NCI-H524 (cell line): ENCODE measurements around the gene CSK.

Source experiments
- DNase-seq, 2 experiments: peaks; one replicate each; lab custom pipeline; 2025; lab: John Stamatoyannopoulos, UW

Gene CSK

DNA sequence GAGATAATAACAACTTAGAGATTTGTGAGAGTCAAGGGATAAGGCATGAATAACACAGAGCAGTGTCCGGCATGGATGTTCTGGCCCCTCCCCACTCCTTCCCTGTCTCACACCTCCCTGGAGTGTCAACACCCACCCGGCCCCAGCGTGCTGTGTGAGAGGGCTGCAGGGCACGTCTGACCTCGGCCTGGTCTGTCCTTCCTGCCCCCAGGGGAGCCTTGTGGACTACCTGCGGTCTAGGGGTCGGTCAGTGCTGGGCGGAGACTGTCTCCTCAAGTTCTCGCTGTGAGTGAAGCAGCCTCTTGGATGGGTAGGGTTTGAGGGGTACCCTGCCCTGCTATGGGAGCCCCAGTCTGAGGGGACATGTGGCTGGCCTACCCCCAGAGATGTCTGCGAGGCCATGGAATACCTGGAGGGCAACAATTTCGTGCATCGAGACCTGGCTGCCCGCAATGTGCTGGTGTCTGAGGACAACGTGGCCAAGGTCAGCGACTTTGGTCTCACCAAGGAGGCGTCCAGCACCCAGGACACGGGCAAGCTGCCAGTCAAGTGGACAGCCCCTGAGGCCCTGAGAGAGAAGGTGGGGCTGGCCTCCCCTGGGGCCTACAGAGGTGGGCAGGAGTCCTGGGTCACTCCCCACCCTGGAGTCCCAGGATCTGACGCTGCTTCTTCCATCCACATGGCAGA lies 19.6 kb downstream of the CSK start:
- no peak for DNase-seq

DNA sequence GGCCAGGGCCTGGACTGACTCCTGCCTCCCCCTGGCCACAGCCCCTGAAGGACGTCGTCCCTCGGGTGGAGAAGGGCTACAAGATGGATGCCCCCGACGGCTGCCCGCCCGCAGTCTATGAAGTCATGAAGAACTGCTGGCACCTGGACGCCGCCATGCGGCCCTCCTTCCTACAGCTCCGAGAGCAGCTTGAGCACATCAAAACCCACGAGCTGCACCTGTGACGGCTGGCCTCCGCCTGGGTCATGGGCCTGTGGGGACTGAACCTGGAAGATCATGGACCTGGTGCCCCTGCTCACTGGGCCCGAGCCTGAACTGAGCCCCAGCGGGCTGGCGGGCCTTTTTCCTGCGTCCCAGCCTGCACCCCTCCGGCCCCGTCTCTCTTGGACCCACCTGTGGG lies 20.4 kb downstream of the CSK start:
- no peak for DNase-seq

DNA sequence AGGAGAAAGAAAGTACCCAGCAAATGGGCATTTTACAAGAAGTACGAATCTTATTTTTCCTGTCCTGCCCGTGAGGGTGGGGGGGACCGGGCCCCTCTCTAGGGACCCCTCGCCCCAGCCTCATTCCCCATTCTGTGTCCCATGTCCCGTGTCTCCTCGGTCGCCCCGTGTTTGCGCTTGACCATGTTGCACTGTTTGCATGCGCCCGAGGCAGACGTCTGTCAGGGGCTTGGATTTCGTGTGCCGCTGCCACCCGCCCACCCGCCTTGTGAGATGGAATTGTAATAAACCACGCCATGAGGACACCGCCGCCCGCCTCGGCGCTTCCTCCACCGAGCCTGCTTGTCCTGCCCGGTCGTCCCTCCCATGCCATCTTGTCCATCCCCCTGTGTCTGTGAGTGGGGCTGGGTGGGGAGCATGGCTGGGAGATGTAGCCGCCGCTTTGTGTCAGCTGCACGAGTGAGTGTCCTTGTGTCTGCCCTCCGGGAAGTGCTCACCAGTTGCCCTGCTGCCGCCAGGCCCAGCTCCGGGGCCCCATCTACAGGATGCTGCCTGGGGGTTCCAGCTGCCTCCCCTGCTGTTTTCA lies 21.1 kb downstream of the CSK start:
- DNase-seq, result no peak

DNA sequence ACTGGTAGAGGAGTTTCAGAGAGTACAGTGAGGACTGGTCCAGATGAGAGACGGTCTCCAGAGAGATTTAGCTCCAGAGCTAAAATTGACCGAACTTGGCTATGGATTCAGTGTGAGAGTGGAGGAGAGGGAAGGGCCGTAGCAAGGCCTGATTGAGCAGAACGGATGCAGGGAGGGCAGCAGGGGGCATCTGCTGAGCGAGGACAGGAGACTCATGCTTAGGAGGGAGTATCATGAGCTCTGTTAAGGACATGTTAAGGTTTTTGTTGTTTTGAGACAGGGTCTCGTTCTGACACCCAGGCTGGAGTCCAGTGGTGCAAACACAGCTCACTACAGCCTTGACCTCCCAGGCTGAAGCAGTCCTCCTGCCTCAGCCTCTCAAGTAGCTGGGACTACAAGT lies 23.1 kb downstream of the CSK start:
- no peak for DNase-seq

DNA sequence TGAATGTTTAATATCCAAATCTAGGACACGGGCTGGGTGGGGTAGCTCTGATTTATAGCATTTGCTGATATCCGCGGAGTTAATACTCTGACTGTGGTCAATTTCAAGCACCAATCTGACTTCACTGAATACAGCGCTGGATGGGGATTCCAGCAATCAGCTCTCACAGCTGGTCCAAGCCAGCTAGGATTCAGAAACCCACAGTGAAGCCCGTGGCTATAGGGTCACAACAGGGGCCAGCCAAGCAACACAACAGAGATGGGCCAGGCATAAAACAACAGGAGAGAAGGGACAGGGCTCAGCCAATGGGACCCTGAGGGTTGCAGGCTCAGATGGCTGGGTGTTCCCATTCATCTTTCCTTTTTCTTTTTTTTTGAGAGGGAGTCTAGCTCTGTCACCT lies 25.4 kb downstream of the CSK start:
- DNase-seq, result no peak

DNA sequence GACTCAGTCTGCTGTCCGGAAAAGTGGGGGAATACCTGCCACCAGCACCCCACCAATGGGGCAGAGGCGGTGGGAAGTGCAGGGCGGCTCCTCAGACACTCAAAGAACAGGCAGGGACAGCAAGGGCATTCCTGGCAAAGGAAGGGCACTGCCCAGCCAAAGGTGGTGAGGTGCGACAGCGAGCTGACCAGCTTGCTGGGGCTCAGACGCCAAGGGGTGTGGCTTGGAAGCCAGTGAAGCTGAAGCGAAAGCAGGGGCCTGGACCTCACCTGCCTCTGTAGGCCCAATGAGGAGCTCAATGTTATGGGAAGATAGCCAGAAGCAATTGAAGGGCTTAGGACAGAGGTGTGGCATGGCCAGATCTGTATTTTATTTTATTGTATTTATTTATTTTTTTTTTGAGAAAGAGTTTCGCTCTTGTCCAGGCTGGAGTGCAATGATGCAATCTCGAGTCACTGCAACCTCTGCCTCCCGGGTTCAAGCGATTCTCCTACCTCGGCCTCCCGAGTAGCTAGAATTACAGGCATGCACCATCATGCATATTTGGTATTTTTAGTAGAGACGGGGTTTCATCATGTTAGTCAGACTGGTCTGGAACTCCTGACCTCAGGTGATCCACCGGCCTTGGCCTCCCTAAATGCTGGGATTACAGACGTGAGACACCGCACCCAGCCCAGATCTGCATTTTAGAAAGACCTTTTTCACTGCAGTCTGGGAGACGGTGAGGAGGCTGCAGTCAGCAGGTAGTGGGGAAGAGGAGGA lies 26.4 kb downstream of the CSK start:
- no peak for DNase-seq

DNA sequence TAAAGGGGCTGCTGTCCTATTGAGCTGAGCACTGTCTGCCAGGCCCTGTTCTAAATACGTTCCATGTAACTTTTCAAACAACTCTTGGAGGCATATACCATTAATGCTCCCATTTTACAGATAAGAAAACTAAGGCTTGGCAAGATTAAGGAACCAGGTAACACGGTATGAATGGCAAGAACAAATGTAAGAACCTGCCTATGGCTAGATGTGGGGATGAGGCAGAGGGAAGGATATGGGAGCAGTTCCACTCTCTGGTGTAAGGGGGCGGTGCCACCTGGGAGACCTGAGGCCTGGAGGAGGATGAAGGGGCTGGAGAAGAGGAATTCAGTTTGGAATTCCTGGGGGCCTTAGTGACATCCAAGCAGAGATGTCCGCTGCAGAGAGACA lies 27.0 kb downstream of the CSK start:
- no peak for DNase-seq

DNA sequence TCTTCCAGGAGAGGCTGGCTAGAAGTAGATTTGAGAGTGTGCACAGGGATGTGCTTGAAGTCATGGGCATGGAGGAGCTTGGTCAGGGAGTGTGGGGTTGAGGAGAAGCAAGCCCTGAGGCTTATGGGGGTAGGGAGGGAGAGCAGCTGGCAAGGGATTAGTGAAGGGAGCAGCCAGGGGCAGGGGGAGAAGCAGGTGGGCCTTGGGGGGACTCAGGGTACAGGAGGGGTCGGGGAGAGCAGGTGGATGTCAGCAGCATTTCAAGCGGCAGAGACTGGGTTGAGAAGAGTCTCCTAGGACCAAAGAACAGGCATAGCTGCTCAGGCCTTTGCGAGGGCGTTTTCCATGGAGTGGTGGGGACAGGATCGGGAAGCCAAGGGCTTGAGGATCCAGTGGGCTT lies 27.4 kb downstream of the CSK start:
- peak; percentile 34 to 76 for DNase-seq

DNA sequence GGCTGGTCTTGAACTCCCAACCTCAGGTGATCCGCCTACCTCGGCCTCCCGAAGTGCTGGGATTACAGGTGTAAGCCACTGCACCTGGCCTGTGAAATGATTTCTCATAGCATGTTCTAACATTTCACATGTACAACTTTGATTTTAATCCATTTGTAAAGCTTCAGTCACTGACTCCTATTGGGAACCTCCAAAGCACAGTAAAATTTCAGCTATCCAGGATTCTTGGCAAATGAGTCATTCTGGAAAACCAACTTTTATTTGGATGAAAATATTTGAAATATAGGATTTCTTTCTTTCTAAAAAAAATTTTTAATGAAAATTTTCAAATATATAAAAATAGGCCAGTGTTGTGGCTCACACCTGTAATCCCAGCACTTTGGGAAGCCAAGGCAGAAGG lies 28.1 kb downstream of the CSK start:
- DNase-seq, result no peak

DNA sequence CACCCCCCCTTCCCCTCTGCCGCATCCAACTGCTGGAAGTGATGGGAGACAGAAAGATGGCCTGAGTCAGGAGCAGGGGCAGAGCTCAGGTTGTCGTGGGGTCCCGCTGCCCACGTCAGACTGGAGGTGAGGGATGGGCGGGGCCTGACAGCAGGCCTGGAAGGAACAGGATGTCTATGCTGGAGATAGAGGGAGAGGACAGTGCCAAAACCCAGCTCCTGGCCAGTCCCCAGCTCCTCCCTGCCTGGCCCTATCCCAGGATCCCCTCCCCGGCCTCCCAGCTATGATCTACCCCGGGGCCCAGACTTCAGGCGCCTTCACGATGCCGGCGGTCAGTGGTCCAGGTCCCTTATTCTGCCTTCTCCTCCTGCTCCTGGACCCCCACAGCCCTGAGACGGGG lies 30.7 kb downstream of the CSK start, which contains the start of gene LMAN1L:
Gene LMAN1L, plus strand, starts transcription at position 303 of the 400 bp plus-strand sequence. Its CDS starts 20 bp downstream, at position 323.
- no peak for DNase-seq

DNA sequence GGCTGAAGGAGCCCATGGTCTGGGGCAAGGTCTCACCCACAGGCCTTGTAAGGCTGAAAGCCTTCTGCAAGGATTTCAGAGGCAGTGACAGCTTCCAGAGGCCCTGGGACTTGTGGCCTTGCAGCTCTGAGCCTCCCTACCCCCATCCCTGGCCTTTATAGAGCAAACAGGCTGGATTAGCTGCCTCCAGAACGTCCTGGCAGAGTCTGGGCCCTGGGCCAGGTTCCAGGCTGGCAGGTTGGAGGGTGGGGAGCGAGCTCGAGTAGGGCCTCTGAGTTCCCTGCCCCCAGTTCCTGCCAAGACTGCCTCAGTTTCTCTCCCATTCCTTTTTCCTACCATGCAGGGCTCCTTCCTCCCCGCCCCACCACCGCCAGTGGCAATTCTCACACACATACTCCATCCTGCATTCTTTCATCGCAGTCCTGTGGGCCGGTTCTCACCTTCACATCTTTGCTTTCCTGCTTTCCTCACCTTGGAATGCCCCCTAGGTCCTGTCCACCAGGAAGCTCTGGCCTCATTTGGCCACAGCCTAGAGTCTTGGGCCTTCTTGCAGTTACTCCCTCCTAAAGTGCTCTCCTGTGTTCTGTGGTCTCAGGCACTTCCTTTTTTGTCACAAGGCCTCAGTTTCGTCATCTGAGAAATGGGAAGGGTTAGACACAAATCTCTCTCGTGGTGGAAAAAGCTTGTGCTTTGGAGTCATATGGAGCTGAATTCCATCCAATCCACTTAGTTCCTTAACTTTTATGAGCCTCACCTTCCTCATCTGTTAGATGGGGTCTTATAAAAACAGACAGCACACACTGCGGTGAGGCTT lies 33.4 kb downstream of the CSK start:
- DNase-seq, result peak in 1 of 2 experiments; percentile 18

DNA sequence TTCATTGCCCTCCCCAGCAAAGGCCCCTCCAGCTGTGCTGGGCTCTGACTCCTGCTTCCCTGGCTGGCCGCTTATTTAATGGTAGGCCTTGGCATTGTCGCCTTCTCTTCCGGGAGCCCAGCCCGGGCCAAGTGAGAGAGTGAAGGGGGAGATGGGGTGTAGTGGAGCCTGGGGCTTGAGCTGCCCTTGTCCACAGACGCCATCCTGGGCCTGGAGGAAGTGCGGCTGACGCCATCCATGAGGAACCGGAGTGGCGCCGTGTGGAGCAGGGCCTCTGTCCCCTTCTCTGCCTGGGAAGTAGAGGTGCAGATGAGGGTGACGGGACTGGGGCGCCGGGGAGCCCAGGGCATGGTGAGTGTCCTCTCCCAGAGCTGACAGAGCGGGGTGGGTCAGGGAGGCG lies 34.1 kb downstream of the CSK start:
- DNase-seq, result no peak

DNA sequence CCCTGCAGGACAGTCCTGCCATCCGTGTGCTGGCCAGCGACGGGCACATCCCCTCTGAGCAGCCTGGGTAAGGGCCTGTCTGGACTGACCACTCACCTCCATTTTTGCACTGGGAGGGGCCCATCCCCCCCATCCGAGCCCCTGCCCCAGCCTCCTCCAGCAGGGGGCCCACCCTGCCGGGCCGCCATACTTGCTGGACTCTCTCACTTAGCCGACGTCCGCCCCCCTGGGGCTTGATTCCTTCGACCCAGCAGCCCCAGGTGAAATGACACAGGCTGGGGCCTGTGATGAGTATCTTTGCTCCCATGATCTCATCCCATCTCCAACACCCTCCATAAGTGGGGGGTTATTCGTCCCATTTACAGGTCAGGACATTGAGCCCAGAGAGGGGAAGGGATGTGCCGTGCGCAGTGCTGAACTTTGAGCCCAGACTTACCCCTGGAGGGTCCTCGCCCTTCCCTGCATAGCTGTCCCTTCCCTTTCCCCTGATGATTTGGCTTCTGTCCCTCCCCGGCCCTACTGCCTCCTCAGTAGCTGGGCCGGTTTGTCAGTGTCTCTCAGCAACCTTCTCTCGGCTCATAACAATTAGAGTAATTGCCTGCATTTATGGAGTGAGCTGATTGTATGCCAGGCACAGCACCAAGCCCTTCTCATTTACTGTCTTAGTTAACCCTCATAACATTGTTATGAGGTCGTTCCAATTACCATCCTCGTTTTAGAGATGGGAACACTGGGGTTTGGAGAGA lies 34.9 kb downstream of the CSK start:
- no peak for DNase-seq

DNA sequence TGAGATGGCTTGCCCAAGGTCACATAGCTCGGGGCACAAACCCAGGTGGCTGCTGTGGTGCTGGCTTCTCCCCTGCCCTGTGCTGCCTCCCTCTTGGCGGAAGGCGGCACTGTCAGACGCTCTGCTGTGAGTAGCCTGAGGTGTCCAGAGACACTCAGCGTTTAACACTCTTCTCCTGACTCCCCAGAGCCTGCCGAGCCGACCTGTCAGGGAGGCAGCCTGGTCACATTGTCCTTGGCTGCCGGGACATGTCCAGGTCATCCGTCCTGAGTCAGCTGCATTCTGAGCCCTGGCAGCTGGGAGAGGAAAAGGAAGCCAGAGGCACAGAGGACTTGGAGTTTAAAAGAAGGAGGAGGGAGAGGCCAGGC lies 35.5 kb downstream of the CSK start:
- DNase-seq, result peak in 1 of 2 experiments; percentile 27

DNA sequence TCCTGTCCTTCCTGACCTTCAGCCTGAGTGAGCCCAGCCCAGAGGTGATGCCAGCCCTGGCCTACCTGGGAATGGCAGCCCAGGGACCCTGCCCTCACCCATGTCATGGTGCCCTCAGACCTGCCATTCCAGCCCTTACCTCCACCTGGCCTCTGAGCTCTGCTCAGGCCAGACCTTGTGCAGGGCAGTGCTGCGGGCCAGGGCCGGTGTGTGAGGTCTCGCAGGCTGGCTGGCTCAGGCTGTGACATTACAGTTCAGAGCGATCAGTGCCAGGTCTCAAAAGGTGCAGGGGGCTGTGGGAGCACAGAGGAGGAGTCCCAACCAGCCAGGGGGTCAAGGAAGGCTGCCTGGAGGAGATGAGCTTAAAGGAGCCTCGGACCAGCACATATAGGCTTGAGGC lies 38.2 kb downstream of the CSK start:
- no peak for DNase-seq

DNA sequence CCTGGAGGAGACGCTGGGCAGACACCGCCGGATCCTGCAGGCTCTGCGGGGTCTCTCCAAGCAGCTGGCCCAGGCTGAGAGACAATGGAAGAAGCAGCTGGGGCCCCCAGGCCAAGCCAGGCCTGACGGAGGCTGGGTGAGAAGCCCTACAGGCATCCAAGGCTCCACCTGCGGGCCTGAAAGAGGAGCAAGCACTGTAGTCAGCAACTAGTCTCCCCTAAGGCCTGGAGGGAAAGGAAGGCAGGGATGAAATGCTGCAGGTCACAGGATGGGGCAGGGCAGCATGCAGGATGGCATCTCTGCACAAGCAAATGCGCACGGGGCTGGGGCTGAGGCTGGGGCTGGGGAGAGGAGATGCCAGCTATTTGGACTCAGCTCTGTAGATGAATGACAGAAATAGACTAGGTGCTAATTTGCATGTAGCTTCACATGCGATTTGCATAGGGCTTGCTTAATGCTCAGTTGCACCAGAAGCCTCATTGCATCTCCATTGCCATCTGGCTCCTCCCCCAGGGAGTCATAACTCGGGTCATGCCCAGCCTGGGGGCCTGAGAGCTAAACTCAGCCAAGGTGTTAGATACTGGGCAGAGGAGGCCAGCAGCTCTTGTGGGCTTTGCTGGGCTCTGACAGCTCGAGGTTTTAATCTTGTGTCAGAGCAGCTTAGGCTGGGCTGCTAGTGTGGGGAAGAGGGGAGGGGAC lies 39.4 kb downstream of the CSK start:
- peak; percentile 54 to 87 for DNase-seq

DNA sequence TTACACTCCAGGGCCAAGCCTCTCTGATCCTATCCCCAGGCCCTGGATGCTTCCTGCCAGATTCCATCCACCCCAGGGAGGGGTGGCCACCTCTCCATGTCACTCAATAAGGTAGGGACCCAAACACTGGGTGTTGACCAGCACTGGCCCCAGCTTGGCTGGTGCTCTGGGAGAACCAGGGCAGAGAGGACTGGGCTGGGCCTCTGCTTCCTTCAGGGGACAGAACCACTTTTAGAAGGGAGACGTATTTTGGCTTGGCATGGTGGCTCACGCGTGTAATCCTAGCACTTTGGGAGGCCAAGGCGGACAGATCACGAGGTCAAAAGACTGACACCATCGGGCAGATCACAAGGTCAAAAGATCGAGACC lies 39.9 kb downstream of the CSK start:
- no peak for DNase-seq

DNA sequence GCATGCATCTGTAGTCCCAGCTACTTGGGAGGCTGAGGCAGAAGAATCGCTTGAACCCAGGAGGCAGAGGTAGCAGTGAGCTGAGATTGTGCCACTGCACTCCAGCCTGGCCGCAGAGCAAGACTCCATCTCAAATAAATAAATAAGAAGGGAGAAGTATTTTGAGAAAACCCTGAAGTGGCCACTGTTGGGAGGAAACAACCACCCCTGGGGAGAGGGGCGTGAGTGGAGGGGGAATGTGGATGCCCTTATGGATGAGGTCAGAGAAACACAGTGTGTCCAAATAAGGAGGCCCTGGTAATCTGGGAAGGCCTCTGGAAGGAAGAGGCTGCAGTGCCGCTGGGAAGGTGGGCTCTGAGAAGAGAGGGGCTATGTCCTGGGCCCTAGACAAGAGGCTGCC lies 40.4 kb downstream of the CSK start:
- DNase-seq, result no peak

DNA sequence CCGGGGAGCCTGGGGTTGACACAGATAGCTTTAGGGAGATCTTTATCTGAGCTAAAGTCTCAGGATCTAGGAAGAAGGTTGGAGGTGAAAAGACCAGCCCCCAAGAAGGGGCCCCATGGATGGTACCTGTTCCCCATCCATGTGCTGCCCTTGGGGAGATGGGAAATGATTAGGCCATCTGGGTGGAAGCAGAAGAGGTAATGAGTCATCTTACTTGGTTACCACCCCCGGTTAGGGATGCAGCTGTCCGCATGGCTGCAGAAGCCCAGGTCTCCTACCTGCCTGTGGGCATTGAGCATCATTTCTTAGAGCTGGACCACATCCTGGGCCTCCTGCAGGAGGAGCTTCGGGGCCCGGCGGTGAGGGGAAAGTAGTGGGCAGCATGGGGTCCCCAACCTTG lies 41.4 kb downstream of the CSK start:
- DNase-seq, result peak in 1 of 2 experiments; percentile 72

DNA sequence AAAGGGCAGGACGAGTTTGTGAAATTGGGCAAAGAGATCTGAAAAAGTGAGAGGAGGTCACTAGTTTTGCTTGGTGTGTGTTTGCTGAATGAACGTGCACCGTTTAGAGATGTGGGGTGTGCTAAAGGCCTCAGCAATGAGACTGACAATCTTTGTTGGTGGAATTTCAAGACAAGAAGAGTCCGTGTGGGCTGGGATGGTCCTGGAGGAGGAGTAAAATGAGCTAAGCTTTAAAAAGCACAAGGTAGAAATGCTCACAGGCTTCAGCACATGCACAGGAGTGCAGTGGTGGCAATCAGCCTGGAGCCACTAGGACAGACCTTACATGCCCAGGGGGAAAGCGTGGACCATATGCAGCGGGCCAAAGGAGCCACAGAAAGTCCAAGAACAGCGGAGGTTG lies 43.1 kb downstream of the CSK start:
- DNase-seq, result no peak

DNA sequence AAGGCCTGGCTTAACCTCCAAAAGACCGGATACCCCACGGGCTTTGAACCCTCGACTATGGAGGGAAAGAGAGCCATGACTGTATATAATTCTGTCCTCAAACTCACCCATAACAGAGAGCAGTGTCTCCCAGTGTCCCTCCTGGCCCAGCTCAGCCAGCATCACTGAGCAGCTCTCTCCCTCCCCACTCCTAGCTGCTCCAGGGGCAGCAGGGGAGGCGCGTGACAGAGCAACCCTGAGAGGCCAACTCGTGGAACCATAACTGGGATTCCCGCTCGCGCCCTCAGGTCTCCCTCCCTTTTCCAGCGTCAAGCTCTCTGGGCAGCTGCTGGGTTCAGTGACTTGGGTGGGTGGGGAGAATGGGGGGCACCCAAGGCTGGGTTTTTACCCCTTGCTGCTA lies 44.0 kb downstream of the CSK start:
- DNase-seq, result peak in 1 of 2 experiments; percentile 50
